Cardiac fibroblast (primary cell): ENCODE data around the gene SMAD9.
A peak's percentile ranks its signal among the peaks of the same experiment; 100 is the strongest.

Source experiments
- DNase-seq, 2 donors: peaks; one replicate each; pipeline versions ENCODE4 v3.0.0 to v3.0.0-alpha.2; 2010; ENCODE audit warnings: low read depth in 2 of 2
- H3K4me3 ChIP-seq, 2 donors: replicated peaks in 1 of 2; 1 replicate in 1 of 2; 2 replicates in 1 of 2; pipeline ENCODE4 v1.5.1; 2011; ENCODE audit warnings: low read depth in 2 of 2, low read length in 2 of 2, mild to moderate bottlenecking in 2 of 2, moderate library complexity in 1 of 2
- TF ChIP-seq, protein P1 (sequence below): IDR thresholded peaks from one replicate; pipeline ENCODE4 v1.5.1; 2011; ENCODE audit warnings: low read depth, mild to moderate bottlenecking, low read length, inconsistent platforms

Gene SMAD9

DNA sequence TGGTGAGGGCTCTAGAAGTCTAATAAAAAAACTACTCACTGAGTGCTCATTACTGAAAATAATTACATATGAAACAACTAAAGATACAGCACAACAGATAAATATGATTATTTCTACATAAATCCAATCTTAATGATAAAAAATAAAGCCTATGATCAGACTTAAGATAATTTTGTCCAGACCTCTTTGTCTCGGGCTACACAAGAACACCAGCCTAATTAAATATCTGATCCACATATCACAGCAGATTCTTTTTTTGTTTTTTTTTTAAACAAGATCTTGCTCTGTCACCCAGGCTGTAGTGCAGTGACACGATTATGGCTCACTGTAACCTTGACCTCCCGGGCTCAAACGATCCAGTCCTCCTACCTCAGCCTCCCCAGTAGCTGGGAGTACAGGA, 30.3 kb upstream of the SMAD9 start:
- H3K4me3 ChIP-seq = no peak overlapping the region
- TF ChIP-seq, protein P1, sequence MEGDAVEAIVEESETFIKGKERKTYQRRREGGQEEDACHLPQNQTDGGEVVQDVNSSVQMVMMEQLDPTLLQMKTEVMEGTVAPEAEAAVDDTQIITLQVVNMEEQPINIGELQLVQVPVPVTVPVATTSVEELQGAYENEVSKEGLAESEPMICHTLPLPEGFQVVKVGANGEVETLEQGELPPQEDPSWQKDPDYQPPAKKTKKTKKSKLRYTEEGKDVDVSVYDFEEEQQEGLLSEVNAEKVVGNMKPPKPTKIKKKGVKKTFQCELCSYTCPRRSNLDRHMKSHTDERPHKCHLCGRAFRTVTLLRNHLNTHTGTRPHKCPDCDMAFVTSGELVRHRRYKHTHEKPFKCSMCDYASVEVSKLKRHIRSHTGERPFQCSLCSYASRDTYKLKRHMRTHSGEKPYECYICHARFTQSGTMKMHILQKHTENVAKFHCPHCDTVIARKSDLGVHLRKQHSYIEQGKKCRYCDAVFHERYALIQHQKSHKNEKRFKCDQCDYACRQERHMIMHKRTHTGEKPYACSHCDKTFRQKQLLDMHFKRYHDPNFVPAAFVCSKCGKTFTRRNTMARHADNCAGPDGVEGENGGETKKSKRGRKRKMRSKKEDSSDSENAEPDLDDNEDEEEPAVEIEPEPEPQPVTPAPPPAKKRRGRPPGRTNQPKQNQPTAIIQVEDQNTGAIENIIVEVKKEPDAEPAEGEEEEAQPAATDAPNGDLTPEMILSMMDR = no peak
- DNase-seq = no peak

DNA sequence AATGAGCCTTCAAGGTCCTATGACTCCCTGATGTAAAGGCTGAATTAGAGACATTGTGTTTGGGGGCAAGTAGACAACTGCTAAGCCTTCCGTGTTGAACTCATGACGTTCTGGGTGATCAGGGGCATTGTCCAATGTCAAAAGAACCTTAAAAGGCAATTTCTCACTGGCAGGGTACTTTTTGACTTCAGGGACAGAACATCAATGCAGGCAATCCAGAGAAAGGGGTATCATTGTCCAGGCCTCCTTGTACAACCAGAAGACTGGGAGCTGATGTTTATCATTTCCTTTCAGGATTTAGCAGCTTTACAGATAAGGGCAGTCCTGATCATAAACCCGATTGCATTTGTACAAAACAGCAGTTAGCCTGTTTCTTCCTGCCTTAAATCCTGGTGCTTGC, 25.0 kb upstream of the SMAD9 start:
- no peak for DNase-seq
- TF ChIP-seq, protein P1 = no peak

DNA sequence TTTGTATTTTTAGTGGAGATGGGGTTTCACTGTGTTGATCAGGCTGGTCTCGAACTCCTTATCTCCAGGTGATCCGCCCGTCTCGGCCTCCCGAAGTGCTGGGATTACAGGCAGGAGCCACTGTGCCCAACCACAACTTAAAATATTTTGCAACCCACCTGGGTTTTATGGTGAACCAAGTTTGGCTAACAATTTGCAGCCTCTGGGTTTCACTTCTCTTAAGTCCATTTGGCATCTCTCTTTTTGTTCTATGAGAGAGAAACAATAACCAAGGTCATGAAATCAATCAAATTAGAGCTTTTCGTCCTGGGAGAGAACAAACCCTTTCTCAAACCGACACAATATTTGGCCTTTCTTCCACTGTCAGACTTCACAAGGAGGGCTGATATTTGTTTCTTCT, 5.6 kb upstream of the SMAD9 start:
- H3K4me3 ChIP-seq = no peak overlapping the region
- DNase-seq = no peak
- TF ChIP-seq, protein P1 = no peak

More for the DNA sequence above, 25.0 kb upstream of the SMAD9 start:
- H3K4me3 ChIP-seq = no peak overlapping the region

DNA sequence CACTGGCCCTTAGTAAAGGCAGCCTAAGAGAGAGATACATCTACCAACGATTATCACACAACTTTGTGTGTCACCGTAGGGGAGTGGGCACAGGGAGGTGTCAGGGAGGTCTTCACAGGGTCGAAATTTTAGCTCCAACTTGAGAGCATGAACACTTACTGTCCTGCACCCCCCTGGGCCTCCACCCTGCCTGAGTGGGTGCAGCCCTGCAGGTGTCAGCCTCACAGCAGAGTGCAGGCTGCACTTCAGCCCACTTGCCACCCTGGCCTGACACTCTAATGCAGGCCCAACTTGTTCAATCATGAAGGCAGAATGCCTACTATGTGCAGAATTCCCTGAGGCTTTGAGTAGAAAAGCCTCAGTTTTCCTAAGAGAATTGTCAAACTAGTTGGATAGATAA, 4.0 kb upstream of the SMAD9 start:
- TF ChIP-seq, protein P1 = no peak
- H3K4me3 ChIP-seq = no peak overlapping the region
- no peak for DNase-seq

DNA sequence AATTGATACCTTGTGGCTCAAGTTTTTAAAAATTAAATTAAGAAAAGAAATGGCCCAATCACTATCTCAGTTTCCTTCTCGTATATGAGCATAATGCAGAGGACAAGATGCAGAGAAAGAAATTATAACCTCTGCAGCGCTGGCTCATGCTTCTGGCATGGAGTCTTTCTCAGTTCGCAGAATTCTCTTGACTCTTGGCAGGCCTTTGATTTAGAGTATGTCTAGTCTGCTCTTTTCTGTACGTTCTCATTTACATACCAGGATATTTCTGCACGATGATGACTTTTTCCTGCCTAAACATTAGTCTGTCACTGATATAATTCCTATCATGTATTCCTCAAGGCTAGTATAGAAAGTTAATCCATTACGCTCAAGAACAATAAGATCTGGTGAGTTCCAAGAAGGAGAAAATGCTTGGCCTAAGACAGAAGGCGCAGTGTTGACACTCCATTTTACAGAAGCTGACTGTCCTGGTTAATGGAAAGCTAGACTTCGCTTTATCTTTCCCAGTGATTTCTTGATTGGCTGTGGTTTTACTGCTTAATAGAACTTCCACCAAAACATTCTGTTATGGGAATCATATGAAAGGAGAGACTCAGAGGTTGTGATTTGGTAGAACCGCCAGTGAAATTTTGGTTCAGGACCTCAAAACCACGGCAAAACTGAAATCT, 1.7 kb upstream of the SMAD9 start:
- DNase-seq = no peak
- TF ChIP-seq, protein P1 = no peak
- H3K4me3 ChIP-seq = no peak overlapping the region

DNA sequence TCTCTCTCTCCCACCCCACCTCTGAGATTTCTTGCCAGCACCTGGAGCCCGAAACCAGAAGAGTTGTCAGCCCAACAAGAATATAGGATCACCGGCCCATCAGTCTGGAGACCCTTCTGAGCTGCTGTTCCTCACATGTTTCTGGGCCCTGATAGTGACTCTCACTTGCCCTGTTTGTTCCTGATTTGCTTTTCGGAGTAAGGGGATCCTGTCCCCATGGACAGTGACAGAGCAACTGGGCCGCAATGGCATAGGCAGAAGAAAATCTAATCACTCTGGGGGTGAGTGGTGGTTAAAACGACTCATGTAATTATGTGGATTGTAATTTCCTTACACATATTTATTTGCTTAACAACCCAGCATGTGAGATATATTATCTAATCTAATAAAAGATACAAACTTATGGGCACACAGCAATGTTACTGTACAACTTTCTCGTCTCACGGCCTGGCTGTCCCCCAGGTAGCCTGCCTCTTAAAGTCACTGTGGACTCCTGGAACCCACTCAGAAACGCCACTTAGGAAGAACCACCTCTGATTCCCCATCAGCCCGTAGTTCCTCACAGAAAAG, 663 bp upstream of the SMAD9 start:
- peak overlapping the region; percentile 12 to 69 for H3K4me3 ChIP-seq
- TF ChIP-seq, protein P1 = no peak
- DNase-seq = no peak
